DND-41 (cell line): ENCODE measurements around the gene PROSER2.

Source experiments
- EZH2 ChIP-seq: IDR thresholded peaks from 3 replicates; pipeline ENCODE4 v1.6.1; 2012; ENCODE audit warnings: borderline replicate concordance, low read depth, mild to moderate bottlenecking, moderate library complexity, low read length, inconsistent platforms; ENCODE audit not compliant: severe bottlenecking
- TF ChIP-seq, protein P1 (sequence below): IDR thresholded peaks from 2 replicates; pipeline ENCODE4 v1.5.1; 2012; ENCODE audit warnings: borderline replicate concordance, low read length, moderate library complexity, mild to moderate bottlenecking; ENCODE audit not compliant: poor library complexity, severe bottlenecking; ENCODE audit errors: extremely low read depth

DNA sequence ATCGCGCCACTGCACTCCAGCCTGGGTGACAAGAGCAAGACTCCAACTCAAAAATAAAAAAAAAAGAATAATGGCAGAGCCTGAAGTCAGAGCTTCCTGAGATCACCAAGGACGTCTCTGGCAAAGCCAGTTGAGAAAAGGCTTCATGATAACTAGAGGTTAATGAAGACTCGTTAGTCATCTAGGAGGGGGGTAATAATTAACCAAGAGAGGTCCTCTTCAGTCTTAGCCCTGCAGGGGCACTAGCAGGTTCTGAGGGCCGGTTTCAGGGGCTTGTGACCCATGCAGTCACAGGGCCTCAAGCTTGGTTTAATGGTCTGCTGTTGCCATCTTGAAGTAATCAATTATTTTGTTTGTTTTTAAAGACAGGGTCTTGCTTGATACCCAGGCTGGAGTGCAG, 28.6 kb upstream of the PROSER2 start:
- TF ChIP-seq, protein P1, sequence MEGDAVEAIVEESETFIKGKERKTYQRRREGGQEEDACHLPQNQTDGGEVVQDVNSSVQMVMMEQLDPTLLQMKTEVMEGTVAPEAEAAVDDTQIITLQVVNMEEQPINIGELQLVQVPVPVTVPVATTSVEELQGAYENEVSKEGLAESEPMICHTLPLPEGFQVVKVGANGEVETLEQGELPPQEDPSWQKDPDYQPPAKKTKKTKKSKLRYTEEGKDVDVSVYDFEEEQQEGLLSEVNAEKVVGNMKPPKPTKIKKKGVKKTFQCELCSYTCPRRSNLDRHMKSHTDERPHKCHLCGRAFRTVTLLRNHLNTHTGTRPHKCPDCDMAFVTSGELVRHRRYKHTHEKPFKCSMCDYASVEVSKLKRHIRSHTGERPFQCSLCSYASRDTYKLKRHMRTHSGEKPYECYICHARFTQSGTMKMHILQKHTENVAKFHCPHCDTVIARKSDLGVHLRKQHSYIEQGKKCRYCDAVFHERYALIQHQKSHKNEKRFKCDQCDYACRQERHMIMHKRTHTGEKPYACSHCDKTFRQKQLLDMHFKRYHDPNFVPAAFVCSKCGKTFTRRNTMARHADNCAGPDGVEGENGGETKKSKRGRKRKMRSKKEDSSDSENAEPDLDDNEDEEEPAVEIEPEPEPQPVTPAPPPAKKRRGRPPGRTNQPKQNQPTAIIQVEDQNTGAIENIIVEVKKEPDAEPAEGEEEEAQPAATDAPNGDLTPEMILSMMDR, result no peak
- no peak for TF ChIP-seq EZH2
